ENCODE results near the gene TCTN1. TPM values are rescaled to one million over a fixed set of nuclear protein-coding genes. Genes with fewer than 3 reads are reported as not detected.
A peak's percentile ranks its signal among the peaks of the same experiment; 100 is the strongest.
"Not testable (repeated sequence)": the region's sequence is repeated elsewhere in the genome, so short reads cannot be mapped to it uniquely, and the experiment has no call there.

The TCTN1 gene
- total RNA-seq, 1 donor from 2014 or later: 7.6 TPM

GRCh38 chr12:110577864-110578693 lies 35.9 kb upstream of the TCTN1 start:
- intact Hi-C loops (cut with micrococcal nuclease): loop anchor here (1.0 to 5.0 kb wide), 13 partner anchors 9 to 969 kb away; partner anchors contain the start of genes FAM216A, GPN3, RAD9B and VPS29
- Mint-ChIP-seq H3K36me3 (ENCODE audit: low read depth) (peaks cover 23% of the 10 kb centered on the region), H3K4me3 (peak overlapping the region; percentile 95)

GRCh38 chr12:110578694-110579534 lies 35.0 kb upstream of the TCTN1 start:
- Mint-ChIP-seq H3K36me3 (ENCODE audit: low read depth) (peaks cover 23% of the 10 kb centered on the region), H3K9me3 (no peaks in the 10 kb centered on the region), H3K4me3 (peak overlapping the region; percentile 95), H3K27me3 (ENCODE audit: insufficient read depth) (peaks cover 3% of the 10 kb centered on the region), H3K27ac (peak overlapping the region; percentile 98), H3K4me1 (ENCODE audit: low read depth) (peaks cover 77% of the 10 kb centered on the region)
- intact Hi-C loops (cut with micrococcal nuclease): loop anchor here (1.0 to 5.0 kb wide), 12 partner anchors 12 to 968 kb away; partner anchors contain the start of genes FAM216A, GPN3, RAD9B and VPS29
- DNase-seq (ENCODE audit: low spot score): no peak

More at GRCh38 chr12:110577864-110578693, 35.9 kb upstream of the TCTN1 start:
- Mint-ChIP-seq H3K27ac (peak overlapping the region; percentile 98), H3K4me1 (ENCODE audit: low read depth) (peaks cover 70% of the 10 kb centered on the region), H3K27me3 (ENCODE audit: insufficient read depth) (no peaks in the 10 kb centered on the region), H3K9me3 (no peaks in the 10 kb centered on the region)
- peak; percentile 51 for DNase-seq (ENCODE audit: low spot score)

GRCh38 chr12:110579535-110580253 lies 34.2 kb upstream of the TCTN1 start:
- peaks cover 3% of the 10 kb centered on the region for H3K27me3 Mint-ChIP-seq (ENCODE audit: insufficient read depth)
- peak overlapping the region; percentile 98 for H3K27ac Mint-ChIP-seq
- H3K36me3 Mint-ChIP-seq (ENCODE audit: low read depth): peaks cover 23% of the 10 kb centered on the region
- DNase-seq (ENCODE audit: low spot score): no peak
- intact Hi-C loops (cut with micrococcal nuclease): loop anchor here (2.0 to 10.0 kb wide), 6 partner anchors 297 to 1102 kb away; partner anchors contain the start of genes ATP2A2, IFT81, KCTD10 and SH2B3
- H3K4me1 Mint-ChIP-seq (ENCODE audit: low read depth): peaks cover 80% of the 10 kb centered on the region
- H3K9me3 Mint-ChIP-seq: no peaks in the 10 kb centered on the region
- peak overlapping the region; percentile 95 for H3K4me3 Mint-ChIP-seq

- Mint-ChIP-seq H3K9me3 (no peaks in the 10 kb centered on the region), H3K27ac (peak overlapping the region; percentile 88), H3K36me3 (ENCODE audit: low read depth) (peaks cover 19% of the 10 kb centered on the region), H3K4me1 (ENCODE audit: low read depth) (peaks cover 74% of the 10 kb centered on the region), H3K27me3 (ENCODE audit: insufficient read depth) (peaks cover 3% of the 10 kb centered on the region), H3K4me3 (peak overlapping the region; percentile 95)
- no peak for DNase-seq (ENCODE audit: low spot score)
- intact Hi-C loops (cut with micrococcal nuclease): loop anchor here (2.0 to 10.0 kb wide), 6 partner anchors 33 to 1105 kb away; partner anchors contain the start of genes ATP2A2, IFT81, KCTD10 and PPP1CC
Measured at GRCh38 chr12:110581931-110582275, 32.0 kb upstream of the TCTN1 start.

- H3K27ac Mint-ChIP-seq: peak overlapping the region; percentile 88
- peaks cover 19% of the 10 kb centered on the region for H3K36me3 Mint-ChIP-seq (ENCODE audit: low read depth)
- peak; percentile 77 for DNase-seq (ENCODE audit: low spot score)
- H3K4me3 Mint-ChIP-seq: peak overlapping the region; percentile 95
- H3K27me3 Mint-ChIP-seq (ENCODE audit: insufficient read depth): peaks cover 3% of the 10 kb centered on the region
- no peaks in the 10 kb centered on the region for H3K9me3 Mint-ChIP-seq
- H3K4me1 Mint-ChIP-seq (ENCODE audit: low read depth): peaks cover 70% of the 10 kb centered on the region
- intact Hi-C loops (cut with micrococcal nuclease): loop anchor here (1.0 to 10.0 kb wide), 8 partner anchors 9 to 1105 kb away; partner anchors contain the start of genes ATP2A2, FAM216A, GPN3 and IFT81
Measured at GRCh38 chr12:110582276-110583136, 31.4 kb upstream of the TCTN1 start.

- peaks cover 3% of the 10 kb centered on the region for H3K27me3 Mint-ChIP-seq (ENCODE audit: insufficient read depth)
- H3K9me3 Mint-ChIP-seq: no peaks in the 10 kb centered on the region
- DNase-seq (ENCODE audit: low spot score): peak; percentile 93
- H3K4me3 Mint-ChIP-seq: peak within 1 kb of the TSS; percentile 95
- peak within 1 kb of the TSS; percentile 96 for H3K27ac Mint-ChIP-seq
- intact Hi-C loops (cut with micrococcal nuclease): loop anchor here (1.0 to 10.0 kb wide), 8 partner anchors 8 to 1106 kb away; partner anchors contain the start of genes ATP2A2, FAM216A, GPN3 and IFT81
- peaks cover 61% of the 10 kb centered on the region for H3K4me1 Mint-ChIP-seq (ENCODE audit: low read depth)
- peaks cover 19% of the 10 kb centered on the region for H3K36me3 Mint-ChIP-seq (ENCODE audit: low read depth)
Measured at GRCh38 chr12:110583137-110584059, 30.5 kb upstream of the TCTN1 start, which contains the start of gene PPTC7. PPTC7 (minus strand) TSS chr12:110583318; CDS start chr12:110583031, 287 bp downstream.

GRCh38 chr12:110585231-110585799 lies 28.6 kb upstream of the TCTN1 start:
- DNase-seq (ENCODE audit: low spot score): peak; percentile 51
- no peaks in the 10 kb centered on the region for H3K9me3 Mint-ChIP-seq
- H3K36me3 Mint-ChIP-seq (ENCODE audit: low read depth): peaks cover 13% of the 10 kb centered on the region
- H3K4me3 Mint-ChIP-seq: peak overlapping the region; percentile 78
- peaks cover 3% of the 10 kb centered on the region for H3K27me3 Mint-ChIP-seq (ENCODE audit: insufficient read depth)
- intact Hi-C loops (cut with micrococcal nuclease): loop anchor here (10.0 kb wide), 2 partner anchors 461 to 819 kb away; partner anchors contain the start of genes IFT81 and SH2B3
- H3K27ac Mint-ChIP-seq: peak overlapping the region; percentile 96
- peaks cover 47% of the 10 kb centered on the region for H3K4me1 Mint-ChIP-seq (ENCODE audit: low read depth)

- not testable (repeated sequence) for H3K27me3 Mint-ChIP-seq (ENCODE audit: insufficient read depth); DNase-seq (ENCODE audit: low spot score); H3K4me3 Mint-ChIP-seq; H3K9me3 Mint-ChIP-seq; H3K36me3 Mint-ChIP-seq (ENCODE audit: low read depth); H3K27ac Mint-ChIP-seq
- intact Hi-C loops (cut with micrococcal nuclease): loop anchor here (10.0 kb wide), 2 partner anchors 462 to 818 kb away; partner anchors contain the start of genes IFT81 and SH2B3
- H3K4me1 Mint-ChIP-seq (ENCODE audit: low read depth): peaks cover 51% of the 10 kb centered on the region
Measured at GRCh38 chr12:110587102-110587501, 26.8 kb upstream of the TCTN1 start.

GRCh38 chr12:110590059-110590458 lies 23.9 kb upstream of the TCTN1 start:
- Mint-ChIP-seq H3K27me3 (ENCODE audit: insufficient read depth) (no peaks in the 10 kb centered on the region), H3K4me3 (no peak overlapping the region), H3K36me3 (ENCODE audit: low read depth) (no peaks in the 10 kb centered on the region), H3K27ac (peak overlapping the region; percentile 87), H3K4me1 (ENCODE audit: low read depth) (peaks cover 33% of the 10 kb centered on the region), H3K9me3 (no peaks in the 10 kb centered on the region)
- DNase-seq (ENCODE audit: low spot score): no peak
- intact Hi-C loops (cut with micrococcal nuclease): loop anchor here (2.0 kb wide), 1 partner anchor 23 kb away; no protein-coding TSS in a partner anchor

GRCh38 chr12:110590806-110591326 lies 23.1 kb upstream of the TCTN1 start:
- intact Hi-C loops (cut with micrococcal nuclease): loop anchor here (1.0 to 2.0 kb wide), 3 partner anchors 8 to 22 kb away; partner anchors contain the start of gene PPTC7
- Mint-ChIP-seq H3K4me3 (peak overlapping the region; percentile 11), H3K9me3 (no peaks in the 10 kb centered on the region), H3K27me3 (ENCODE audit: insufficient read depth) (no peaks in the 10 kb centered on the region), H3K27ac (peak overlapping the region; percentile 87), H3K36me3 (ENCODE audit: low read depth) (no peaks in the 10 kb centered on the region), H3K4me1 (ENCODE audit: low read depth) (peaks cover 25% of the 10 kb centered on the region)
- DNase-seq (ENCODE audit: low spot score): peak; percentile 24

All from activated T-helper 1 cell treated with anti-CD3 and anti-CD28 coated beads, Interleukin-12 subunit alpha, Interleukin-12 subunit beta, Interleukin-2, Interleukin-4 antibody, amounts not matched to agents 30 ng/mL and 10 ng/mL and 1 ng/mL, durations not matched to agents 14 hours and 24 hours and 36 hours (primary cell).